Chondrocyte (in vitro differentiated cells): ENCODE measurements around the gene TTLL10. TPM values are rescaled to one million over a fixed set of nuclear protein-coding genes. Genes with fewer than 3 reads are reported as not detected.

Source experiments
- DNase-seq: peaks from one replicate; pipeline ENCODE4 v3.0.0; 2021; ENCODE audit warnings: mixed read lengths, low spot score
- H3K27ac Mint-ChIP-seq: one replicate; pipeline ENCODE4 v1.8.0; 2021; ENCODE audit warnings: mild to moderate bottlenecking, moderate library complexity, mixed read lengths; ENCODE audit not compliant: unreplicated experiment
- H3K27me3 Mint-ChIP-seq: 2 replicates; pipeline ENCODE4 v1.8.0; 2021; ENCODE audit warnings: low read depth, mixed read lengths
- H3K36me3 Mint-ChIP-seq: 2 replicates; pipeline ENCODE4 v1.8.0; 2021; ENCODE audit warnings: low read depth, mixed read lengths
- H3K4me1 Mint-ChIP-seq: 2 replicates; pipeline ENCODE4 v1.8.0; 2021; ENCODE audit warnings: low read depth, mild to moderate bottlenecking, mixed read lengths
- H3K4me3 Mint-ChIP-seq: one replicate; pipeline ENCODE4 v1.8.0; 2021; ENCODE audit warnings: mild to moderate bottlenecking, moderate library complexity, mixed read lengths; ENCODE audit not compliant: unreplicated experiment
- H3K9me3 Mint-ChIP-seq: 2 replicates; pipeline ENCODE4 v1.8.0; 2021; ENCODE audit warnings: low read depth, mixed read lengths
- total RNA-seq: library from RNA; stranded (reverse); gene quantifications from 3 replicates; pipeline ENCODE4 v1.2.1, GENCODE V29; 2021
- TF ChIP-seq, protein P1 (sequence below): fragments of 200-600 bp; sonication (generic); IDR thresholded peaks from 2 replicates; pipeline ENCODE4 v1.5.0; 2021; ENCODE audit warnings: antibody characterized with exemption, mild to moderate bottlenecking, moderate library complexity

Gene TTLL10
- total RNA-seq, 1 donor from 2014 or later: not detected

DNA sequence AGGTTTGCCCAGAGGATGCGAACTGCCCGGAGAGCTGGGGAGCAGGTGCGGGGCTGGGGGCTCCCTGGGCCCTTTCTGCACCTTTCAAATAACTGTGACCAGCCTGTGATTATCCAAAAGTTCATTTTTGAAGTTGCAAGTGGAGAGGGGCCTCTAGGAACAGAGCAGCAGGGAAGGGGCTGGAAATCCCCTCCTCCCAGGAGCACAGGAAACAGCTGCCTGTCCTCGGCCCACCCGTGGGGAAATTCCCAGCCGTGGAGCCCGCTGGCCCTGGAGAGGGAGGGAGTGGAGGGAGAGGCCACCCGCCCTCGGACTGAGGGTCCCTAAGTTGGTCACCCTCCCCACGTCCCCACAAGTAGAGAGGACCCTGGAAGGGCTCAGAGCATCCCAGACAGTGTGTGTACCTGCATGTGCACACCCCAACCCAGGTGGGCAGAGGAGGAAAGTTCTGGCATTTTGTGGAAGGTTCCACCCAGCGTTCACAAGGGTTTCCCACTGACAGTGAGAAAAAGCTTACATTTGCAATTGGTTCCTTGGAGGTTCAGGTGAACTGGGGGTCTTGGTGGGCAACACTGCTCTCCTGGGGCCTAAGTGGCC lies 41.5 kb downstream of the TTLL10 start:
- Mint-ChIP-seq H3K4me1 (no peaks in the 10 kb centered on the region), H3K27ac (no peak overlapping the region)
- TF ChIP-seq, protein P1, sequence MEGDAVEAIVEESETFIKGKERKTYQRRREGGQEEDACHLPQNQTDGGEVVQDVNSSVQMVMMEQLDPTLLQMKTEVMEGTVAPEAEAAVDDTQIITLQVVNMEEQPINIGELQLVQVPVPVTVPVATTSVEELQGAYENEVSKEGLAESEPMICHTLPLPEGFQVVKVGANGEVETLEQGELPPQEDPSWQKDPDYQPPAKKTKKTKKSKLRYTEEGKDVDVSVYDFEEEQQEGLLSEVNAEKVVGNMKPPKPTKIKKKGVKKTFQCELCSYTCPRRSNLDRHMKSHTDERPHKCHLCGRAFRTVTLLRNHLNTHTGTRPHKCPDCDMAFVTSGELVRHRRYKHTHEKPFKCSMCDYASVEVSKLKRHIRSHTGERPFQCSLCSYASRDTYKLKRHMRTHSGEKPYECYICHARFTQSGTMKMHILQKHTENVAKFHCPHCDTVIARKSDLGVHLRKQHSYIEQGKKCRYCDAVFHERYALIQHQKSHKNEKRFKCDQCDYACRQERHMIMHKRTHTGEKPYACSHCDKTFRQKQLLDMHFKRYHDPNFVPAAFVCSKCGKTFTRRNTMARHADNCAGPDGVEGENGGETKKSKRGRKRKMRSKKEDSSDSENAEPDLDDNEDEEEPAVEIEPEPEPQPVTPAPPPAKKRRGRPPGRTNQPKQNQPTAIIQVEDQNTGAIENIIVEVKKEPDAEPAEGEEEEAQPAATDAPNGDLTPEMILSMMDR: no peak

DNA sequence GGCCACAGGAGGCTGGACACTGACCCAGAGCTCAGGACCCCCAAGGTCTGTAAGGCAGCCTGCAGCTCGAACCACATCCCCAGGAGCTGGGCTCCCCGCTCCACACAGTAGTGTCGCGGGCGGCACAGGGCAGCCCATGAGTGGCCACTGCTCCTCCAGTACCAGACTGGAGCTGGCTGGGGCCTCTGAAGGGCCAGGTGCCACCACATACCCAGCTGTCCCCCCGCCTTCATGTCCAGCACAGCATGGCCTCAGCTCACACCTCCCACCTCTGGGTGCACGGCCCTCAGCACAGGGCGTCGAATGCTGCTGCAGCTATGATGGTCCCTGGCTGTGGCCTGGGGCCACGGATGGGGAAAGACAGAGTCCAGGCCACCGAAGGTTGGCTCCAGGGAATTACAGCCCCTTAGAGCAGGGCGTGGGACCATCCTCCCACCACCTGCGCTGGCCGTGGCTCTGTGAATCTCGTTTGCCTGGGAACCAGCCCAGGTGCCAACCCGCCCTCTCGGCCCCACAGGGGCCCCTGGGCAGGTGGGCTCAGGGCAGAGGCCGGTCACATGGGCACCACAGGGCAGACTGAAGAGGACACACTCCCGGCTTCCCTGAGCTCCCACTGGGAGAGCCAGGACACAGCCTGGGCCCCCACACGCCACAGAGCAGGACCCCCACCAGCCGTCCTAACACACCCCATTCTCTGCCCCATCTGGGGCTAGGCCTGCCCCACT lies 42.4 kb downstream of the TTLL10 start:
- H3K27me3 Mint-ChIP-seq: no peaks in the 10 kb centered on the region
- H3K9me3 Mint-ChIP-seq: no peaks in the 10 kb centered on the region
- no peak for DNase-seq
- H3K4me1 Mint-ChIP-seq: no peaks in the 10 kb centered on the region
- TF ChIP-seq, protein P1: no peak
- no peak overlapping the region for H3K4me3 Mint-ChIP-seq
- peaks cover 10% of the 10 kb centered on the region for H3K36me3 Mint-ChIP-seq
- H3K27ac Mint-ChIP-seq: no peak overlapping the region

More for the DNA sequence above, 41.5 kb downstream of the TTLL10 start:
- peaks cover 5% of the 10 kb centered on the region for H3K36me3 Mint-ChIP-seq
- no peaks in the 10 kb centered on the region for H3K9me3 Mint-ChIP-seq
- DNase-seq: no peak
- no peak overlapping the region for H3K4me3 Mint-ChIP-seq
- H3K27me3 Mint-ChIP-seq: no peaks in the 10 kb centered on the region

DNA sequence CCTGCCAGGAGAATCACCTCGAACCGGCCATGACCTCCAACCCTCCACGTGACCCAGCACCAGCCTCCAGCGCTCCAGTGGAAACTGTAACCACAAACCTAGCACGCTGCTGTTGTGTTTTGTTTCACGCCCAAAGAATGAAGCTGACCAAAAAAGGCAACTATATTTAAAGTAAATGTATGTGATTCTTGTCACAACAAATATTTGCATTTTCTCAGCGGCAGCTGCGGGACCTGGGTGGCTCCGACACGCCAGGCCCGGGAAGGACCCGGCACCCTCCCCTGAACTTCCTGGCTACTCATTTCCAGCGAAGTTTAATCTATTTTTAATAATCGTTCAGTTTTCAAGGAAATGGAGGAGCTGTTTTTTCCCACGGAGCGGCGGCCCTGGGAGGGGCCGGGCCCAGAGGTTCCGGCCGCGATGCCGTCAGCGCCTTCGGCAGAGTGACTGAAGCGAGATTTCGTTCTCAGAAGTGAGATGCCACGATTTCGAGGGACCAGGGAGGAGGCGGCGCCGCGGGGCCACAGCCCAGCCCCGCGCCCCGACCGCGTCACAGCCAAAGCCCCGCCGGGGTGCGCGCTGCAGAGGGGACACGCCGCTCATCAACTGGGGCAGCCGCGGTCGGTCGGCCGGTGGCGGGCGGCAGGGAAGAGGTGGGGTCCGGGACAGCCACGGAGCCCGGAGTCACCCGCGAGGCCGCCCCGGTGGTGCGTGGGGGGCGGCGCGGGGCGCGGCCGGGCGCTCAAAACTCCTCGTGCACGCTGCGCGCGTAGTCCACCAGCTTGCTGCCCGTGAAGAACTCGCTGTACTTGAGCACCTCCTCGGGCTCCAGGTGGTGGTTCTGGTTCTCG lies 43.3 kb downstream of the TTLL10 start:
- Mint-ChIP-seq H3K27ac (no peak overlapping the region), H3K36me3 (peaks cover 13% of the 10 kb centered on the region), H3K9me3 (no peaks in the 10 kb centered on the region), H3K4me1 (no peaks in the 10 kb centered on the region), H3K27me3 (no peaks in the 10 kb centered on the region), H3K4me3 (no peak overlapping the region)
- no peak for DNase-seq
- TF ChIP-seq, protein P1: no peak

GRCh38 chr1:1217621-1218523 lies 44.2 kb downstream of the TTLL10 start:
- no peak for DNase-seq
- peaks cover 16% of the 10 kb centered on the region for H3K36me3 Mint-ChIP-seq
- no peaks in the 10 kb centered on the region for H3K27me3 Mint-ChIP-seq
- TF ChIP-seq, protein P1: no peak
- no peak overlapping the region for H3K4me3 Mint-ChIP-seq
- no peaks in the 10 kb centered on the region for H3K4me1 Mint-ChIP-seq
- no peak overlapping the region for H3K27ac Mint-ChIP-seq
- H3K9me3 Mint-ChIP-seq: no peaks in the 10 kb centered on the region
